Measurements from ENCODE around the gene PLA2G3.

PLA2G3 gene

DNA sequence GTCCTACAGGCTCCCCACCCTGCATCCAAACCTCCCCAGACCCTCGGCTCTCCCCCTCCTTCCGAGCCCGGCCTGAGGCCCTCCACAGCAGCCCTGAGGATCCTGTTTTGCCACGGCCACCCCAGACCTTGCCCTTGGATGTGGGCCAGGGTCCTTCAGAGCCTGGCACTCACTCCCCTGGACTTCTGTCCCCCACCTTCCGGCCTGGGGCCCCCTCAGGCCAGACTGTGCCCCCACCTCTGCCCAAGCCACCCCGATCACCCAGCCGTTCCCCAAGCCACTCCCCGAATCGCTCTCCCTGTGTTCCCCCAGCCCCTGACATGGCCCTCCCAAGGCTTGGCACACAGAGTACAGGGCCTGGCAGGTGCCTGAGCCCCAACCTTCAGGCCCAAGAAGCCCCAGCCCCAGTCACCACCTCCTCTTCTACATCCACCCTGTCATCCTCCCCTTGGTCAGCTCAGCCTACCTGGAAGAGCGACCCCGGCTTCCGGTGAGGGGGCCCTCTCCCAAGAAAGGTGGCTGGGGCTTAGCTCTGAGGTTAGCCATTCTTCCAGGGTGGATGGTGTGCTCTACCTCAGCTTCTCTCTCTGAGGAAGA lies 14.7 kb downstream of the PLA2G3 start:
- no peak overlapping the region for H3K4me3 ChIP-seq (ENCODE audit: low read length)
- TF ChIP-seq, protein P1, sequence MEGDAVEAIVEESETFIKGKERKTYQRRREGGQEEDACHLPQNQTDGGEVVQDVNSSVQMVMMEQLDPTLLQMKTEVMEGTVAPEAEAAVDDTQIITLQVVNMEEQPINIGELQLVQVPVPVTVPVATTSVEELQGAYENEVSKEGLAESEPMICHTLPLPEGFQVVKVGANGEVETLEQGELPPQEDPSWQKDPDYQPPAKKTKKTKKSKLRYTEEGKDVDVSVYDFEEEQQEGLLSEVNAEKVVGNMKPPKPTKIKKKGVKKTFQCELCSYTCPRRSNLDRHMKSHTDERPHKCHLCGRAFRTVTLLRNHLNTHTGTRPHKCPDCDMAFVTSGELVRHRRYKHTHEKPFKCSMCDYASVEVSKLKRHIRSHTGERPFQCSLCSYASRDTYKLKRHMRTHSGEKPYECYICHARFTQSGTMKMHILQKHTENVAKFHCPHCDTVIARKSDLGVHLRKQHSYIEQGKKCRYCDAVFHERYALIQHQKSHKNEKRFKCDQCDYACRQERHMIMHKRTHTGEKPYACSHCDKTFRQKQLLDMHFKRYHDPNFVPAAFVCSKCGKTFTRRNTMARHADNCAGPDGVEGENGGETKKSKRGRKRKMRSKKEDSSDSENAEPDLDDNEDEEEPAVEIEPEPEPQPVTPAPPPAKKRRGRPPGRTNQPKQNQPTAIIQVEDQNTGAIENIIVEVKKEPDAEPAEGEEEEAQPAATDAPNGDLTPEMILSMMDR (IDR thresholded peaks at IDR 0.05; ENCODE audit: insufficient read depth, low read depth, low read length, missing control alignments): no peak
- no peak for DNase-seq (ENCODE audit: low read depth)

DNA sequence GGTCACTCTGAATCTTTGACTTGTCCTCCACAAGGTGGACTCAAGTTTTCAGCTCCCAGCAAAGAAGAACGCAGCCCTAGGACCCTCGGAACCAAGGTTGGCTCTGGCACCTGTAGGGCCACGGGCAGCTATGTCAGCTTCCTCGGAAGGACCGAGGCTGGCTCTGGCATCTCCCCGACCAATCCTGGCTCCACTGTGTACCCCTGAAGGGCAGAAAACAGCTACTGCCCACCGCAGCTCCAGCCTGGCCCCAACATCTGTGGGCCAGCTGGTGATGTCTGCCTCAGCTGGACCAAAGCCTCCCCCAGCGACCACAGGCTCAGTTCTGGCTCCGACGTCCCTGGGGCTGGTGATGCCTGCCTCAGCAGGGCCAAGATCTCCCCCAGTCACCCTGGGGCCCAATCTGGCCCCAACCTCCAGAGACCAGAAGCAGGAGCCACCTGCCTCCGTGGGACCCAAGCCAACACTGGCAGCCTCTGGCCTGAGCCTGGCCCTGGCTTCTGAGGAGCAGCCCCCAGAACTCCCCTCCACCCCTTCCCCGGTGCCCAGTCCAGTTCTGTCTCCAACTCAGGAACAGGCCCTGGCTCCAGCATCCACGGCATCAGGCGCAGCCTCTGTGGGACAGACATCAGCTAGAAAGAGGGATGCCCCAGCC lies 15.4 kb downstream of the PLA2G3 start:
- DNase-seq (ENCODE audit: low read depth): no peak
- TF ChIP-seq, protein P1 (IDR thresholded peaks at IDR 0.05; ENCODE audit: insufficient read depth, low read depth, low read length, missing control alignments): no peak
- H3K4me3 ChIP-seq (ENCODE audit: low read length): no peak overlapping the region

DNA sequence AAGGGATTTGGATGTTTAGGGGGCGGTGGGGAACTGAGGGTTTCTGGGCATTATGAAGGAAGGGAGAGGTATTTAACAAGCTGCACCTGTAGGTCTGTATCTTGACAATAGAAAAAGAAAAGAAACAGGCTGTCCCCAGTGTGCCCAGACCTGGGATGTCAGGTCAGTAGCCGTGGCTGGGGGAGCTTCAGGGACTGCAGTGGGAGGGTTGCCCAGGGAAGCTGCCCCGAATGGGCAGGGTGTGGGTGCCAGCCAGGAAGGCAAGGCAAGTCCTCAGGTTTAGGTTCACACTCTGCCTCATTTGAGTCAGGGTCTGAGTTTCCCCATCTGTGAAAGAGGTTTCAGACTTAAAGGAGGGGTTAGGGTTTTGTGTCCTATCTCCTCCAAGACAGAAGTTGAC lies 16.0 kb downstream of the PLA2G3 start:
- H3K4me3 ChIP-seq (ENCODE audit: low read length): no peak overlapping the region
- TF ChIP-seq, protein P1 (IDR thresholded peaks at IDR 0.05; ENCODE audit: insufficient read depth, low read depth, low read length, missing control alignments): no peak
- no peak for DNase-seq (ENCODE audit: low read depth)

DNA sequence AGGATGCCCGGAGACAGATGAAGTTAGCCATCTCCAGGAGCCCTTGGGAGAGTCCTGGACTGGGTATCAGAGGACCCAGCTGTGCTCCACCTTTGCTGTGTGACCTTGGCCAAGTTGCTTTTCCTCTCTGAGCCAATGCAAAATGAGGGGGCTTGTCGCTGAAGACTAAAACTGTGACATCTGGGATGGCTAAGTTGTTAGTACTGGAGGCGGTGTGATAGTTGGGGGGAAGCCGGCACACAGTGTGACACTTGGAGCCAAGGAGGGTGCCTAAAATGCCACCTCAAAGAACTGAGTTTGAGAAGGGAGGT lies 17.1 kb downstream of the PLA2G3 start:
- TF ChIP-seq, protein P1 (IDR thresholded peaks at IDR 0.05; ENCODE audit: insufficient read depth, low read depth, low read length, missing control alignments): no peak
- H3K4me3 ChIP-seq (ENCODE audit: low read length): peak overlapping the region; percentile 54
- no peak for DNase-seq (ENCODE audit: low read depth)

DNA sequence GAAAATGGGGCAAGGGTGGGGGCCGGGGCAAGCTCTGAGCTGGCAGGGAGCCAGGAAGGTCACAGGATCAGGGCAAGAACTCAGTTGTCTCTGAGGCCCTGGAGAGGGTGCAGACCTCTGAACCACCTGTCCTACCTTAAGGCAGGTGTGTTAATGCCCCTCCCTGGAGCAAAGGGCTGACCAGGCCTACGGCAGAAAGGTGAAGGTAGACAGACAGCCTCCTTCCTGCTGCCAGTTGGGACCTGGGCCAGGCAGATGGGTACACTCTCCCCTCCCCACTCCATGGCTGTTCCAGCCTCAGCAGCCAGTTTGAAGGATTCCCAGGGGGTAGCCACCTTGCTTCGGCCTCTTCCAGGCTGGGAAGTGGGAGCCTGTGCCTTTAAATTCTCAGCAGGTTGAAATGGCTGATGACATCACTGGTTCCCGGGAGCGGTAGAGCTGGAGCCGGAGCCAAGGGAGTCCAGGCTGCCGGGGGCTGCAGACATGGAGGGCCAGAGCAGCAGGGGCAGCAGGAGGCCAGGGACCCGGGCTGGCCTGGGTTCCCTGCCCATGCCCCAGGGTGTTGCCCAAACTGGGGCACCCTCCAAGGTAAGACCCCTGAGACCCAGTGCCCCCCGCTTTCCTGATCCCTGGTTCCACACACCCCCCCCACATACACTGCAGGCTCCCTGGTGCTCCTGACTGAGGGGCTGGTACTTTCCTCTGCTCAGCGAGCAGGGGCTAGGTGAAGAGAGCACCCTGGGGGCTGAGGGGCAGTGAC lies 17.6 kb downstream of the PLA2G3 start, which contains the start of gene INPP5J:
Gene INPP5J (plus strand): TSS at position 435 of the 760 bp plus-strand sequence. CDS start 49 bp downstream, at position 484.
- peak; percentile 67 for DNase-seq (ENCODE audit: low read depth)
- TF ChIP-seq, protein P1 (IDR thresholded peaks at IDR 0.05; ENCODE audit: insufficient read depth, low read depth, low read length, missing control alignments): no peak
- peak within 1 kb of the TSS; percentile 54 for H3K4me3 ChIP-seq (ENCODE audit: low read length)

DNA sequence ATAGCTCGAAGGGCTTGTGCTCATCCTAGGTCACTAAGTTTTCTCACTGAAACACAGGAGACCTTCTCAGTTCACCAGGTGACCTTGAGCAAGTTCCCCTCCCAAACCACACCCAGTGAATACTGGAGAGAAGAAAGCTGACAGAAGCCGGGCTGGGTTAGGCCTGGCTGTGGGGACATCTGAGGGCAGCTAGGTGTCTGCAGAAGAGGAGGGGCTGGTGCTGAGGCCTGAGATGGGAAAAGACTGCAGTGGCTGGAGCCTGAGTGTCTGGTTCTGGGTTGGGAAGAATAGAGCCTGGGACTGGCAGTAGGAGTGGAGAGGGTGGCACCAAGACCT lies 18.1 kb downstream of the PLA2G3 start:
- DNase-seq (ENCODE audit: low read depth): no peak
- TF ChIP-seq, protein P1 (IDR thresholded peaks at IDR 0.05; ENCODE audit: insufficient read depth, low read depth, low read length, missing control alignments): no peak
- H3K4me3 ChIP-seq (ENCODE audit: low read length): no peak overlapping the region

Measured in epithelial cell of esophagus (primary cell).